Epithelial cell of proximal tubule (primary cell): ENCODE results near the gene LPCAT1. TPM values are rescaled to one million over a fixed set of nuclear protein-coding genes. Genes with fewer than 3 reads are reported as not detected.

Experiments used
- DNase-seq: peaks from one replicate; pipeline ENCODE4 v3.0.0-alpha.2; 2011; ENCODE audit warnings: low read depth
- H3K4me3 ChIP-seq: 2 replicates; pipeline ENCODE4 v1.5.1; 2011; ENCODE audit warnings: low read depth, mild to moderate bottlenecking, low read length
- CTCF ChIP-seq: conservative IDR thresholded peaks from 2 replicates; pipeline ENCODE4 v1.5.1; 2012; ENCODE audit warnings: low read depth, mild to moderate bottlenecking, low read length
- total RNA-seq: library from RNA; depleted of rRNA; stranded (reverse); fragments of >200 nt; gene quantifications from 2 replicates; pipeline ENCODE4 v1.2.3, GENCODE V29; 2015

Gene LPCAT1
- total RNA-seq, 1 donor from 2014 or later = 105 TPM

GRCh38 chr5:1500411-1501091, 23.2 kb downstream of the LPCAT1 start:
- DNase-seq = no peak
- no peak for TF ChIP-seq CTCF
- no peak overlapping the region for H3K4me3 ChIP-seq

GRCh38 chr5:1499851-1500250, 23.9 kb downstream of the LPCAT1 start:
- no peak for DNase-seq
- H3K4me3 ChIP-seq = no peak overlapping the region
- TF ChIP-seq CTCF = no peak

GRCh38 chr5:1498623-1499416, 24.9 kb downstream of the LPCAT1 start:
- no peak for DNase-seq
- no peak for TF ChIP-seq CTCF
- H3K4me3 ChIP-seq = no peak overlapping the region

GRCh38 chr5:1497795-1498622, 25.8 kb downstream of the LPCAT1 start:
- no peak for TF ChIP-seq CTCF
- no peak for DNase-seq
- no peak overlapping the region for H3K4me3 ChIP-seq

- no peak for TF ChIP-seq CTCF
- no peak for DNase-seq
- no peak overlapping the region for H3K4me3 ChIP-seq
These were observed 26.4 kb downstream of the LPCAT1 start for GRCh38 chr5:1497242-1497777.

- no peak overlapping the region for H3K4me3 ChIP-seq
- no peak for TF ChIP-seq CTCF
These were observed 28.2 kb downstream of the LPCAT1 start for GRCh38 chr5:1495525-1495897.

More at GRCh38 chr5:1495525-1495897, 28.2 kb downstream of the LPCAT1 start:
- no peak for DNase-seq
